LoVo (cell line): ENCODE results near the gene XXYLT1.

Source experiments
- DNase-seq: peaks from one replicate; pipeline ENCODE4 v3.0.0-alpha.2; 2016; ENCODE audit warnings: low spot score

The XXYLT1 gene

GRCh38 chr3:195169011-195169649, 101.8 kb downstream of the XXYLT1 start:
- DNase-seq: no peak

GRCh38 chr3:195168009-195168762, 102.8 kb downstream of the XXYLT1 start:
- DNase-seq: no peak

GRCh38 chr3:195165790-195166189, 105.2 kb downstream of the XXYLT1 start:
- no peak for DNase-seq

- no peak for DNase-seq
Observed at GRCh38 chr3:195165265-195165609, 105.7 kb downstream of the XXYLT1 start.

- no peak for DNase-seq
Observed at GRCh38 chr3:195164573-195165264, 106.2 kb downstream of the XXYLT1 start.

- DNase-seq: no peak
Observed at GRCh38 chr3:195163719-195164572, 107.0 kb downstream of the XXYLT1 start.

- no peak for DNase-seq
Observed at GRCh38 chr3:195162816-195163215, 108.1 kb downstream of the XXYLT1 start.

GRCh38 chr3:195162033-195162669, 108.8 kb downstream of the XXYLT1 start:
- DNase-seq: no peak

- no peak for DNase-seq
Observed at GRCh38 chr3:195160908-195161434, 110.0 kb downstream of the XXYLT1 start.

- DNase-seq: no peak
Observed at GRCh38 chr3:195160257-195160898, 110.6 kb downstream of the XXYLT1 start.

- DNase-seq: no peak
Observed at GRCh38 chr3:195159814-195160165, 111.2 kb downstream of the XXYLT1 start.

- DNase-seq: no peak
Observed at GRCh38 chr3:195159117-195159813, 111.7 kb downstream of the XXYLT1 start.

- no peak for DNase-seq
Observed at GRCh38 chr3:195156286-195156890, 114.6 kb downstream of the XXYLT1 start.

GRCh38 chr3:195155570-195156241, 115.3 kb downstream of the XXYLT1 start:
- no peak for DNase-seq

- no peak for DNase-seq
Observed at GRCh38 chr3:195154793-195155535, 116.0 kb downstream of the XXYLT1 start.

- no peak for DNase-seq
Observed at GRCh38 chr3:195154111-195154791, 116.7 kb downstream of the XXYLT1 start.

- DNase-seq: no peak
Observed at GRCh38 chr3:195153653-195154052, 117.3 kb downstream of the XXYLT1 start.

GRCh38 chr3:195153130-195153529, 117.8 kb downstream of the XXYLT1 start:
- DNase-seq: no peak
